ENCODE measurements around the gene ABHD10.

Gene ABHD10

GRCh38 chr3:111972891-111973290 lies 5.9 kb upstream of the ABHD10 start:
- TF ChIP-seq GATA3 (IDR thresholded peaks at IDR 0.05; ENCODE audit: low read depth, low read length) (no peak), GATA2 (IDR thresholded peaks at IDR 0.05; ENCODE audit: low read depth, low read length) (no peak)

GRCh38 chr3:111975131-111975530 lies 3.7 kb upstream of the ABHD10 start:
- TF ChIP-seq GATA2 (IDR thresholded peaks at IDR 0.05; ENCODE audit: low read depth, low read length) = no peak
- no peak for TF ChIP-seq GATA3 (IDR thresholded peaks at IDR 0.05; ENCODE audit: low read depth, low read length)

GRCh38 chr3:111976254-111976653 lies 2.6 kb upstream of the ABHD10 start:
- no peak for TF ChIP-seq GATA2 (IDR thresholded peaks at IDR 0.05; ENCODE audit: low read depth, low read length)
- TF ChIP-seq GATA3 (IDR thresholded peaks at IDR 0.05; ENCODE audit: low read depth, low read length) = no peak

GRCh38 chr3:111979434-111980038 lies 710 bp downstream of the ABHD10 start:
- TF ChIP-seq GATA2 (IDR thresholded peaks at IDR 0.05; ENCODE audit: low read depth, low read length) (no peak), GATA3 (IDR thresholded peaks at IDR 0.05; ENCODE audit: low read depth, low read length) (no peak)

- no peak for TF ChIP-seq GATA3 (IDR thresholded peaks at IDR 0.05; ENCODE audit: low read depth, low read length)
- TF ChIP-seq GATA2 (IDR thresholded peaks at IDR 0.05; ENCODE audit: low read depth, low read length) = no peak
Observed at GRCh38 chr3:111980716-111981456, 2.1 kb downstream of the ABHD10 start.

GRCh38 chr3:111981457-111981763 lies 2.6 kb downstream of the ABHD10 start:
- no peak for TF ChIP-seq GATA2 (IDR thresholded peaks at IDR 0.05; ENCODE audit: low read depth, low read length)
- TF ChIP-seq GATA3 (IDR thresholded peaks at IDR 0.05; ENCODE audit: low read depth, low read length) = no peak

- no peak for TF ChIP-seq GATA2 (IDR thresholded peaks at IDR 0.05; ENCODE audit: low read depth, low read length)
- TF ChIP-seq GATA3 (IDR thresholded peaks at IDR 0.05; ENCODE audit: low read depth, low read length) = no peak
Observed at GRCh38 chr3:111984636-111985298, 5.9 kb downstream of the ABHD10 start.

GRCh38 chr3:111986800-111987199 lies 8.0 kb downstream of the ABHD10 start:
- TF ChIP-seq GATA2 (IDR thresholded peaks at IDR 0.05; ENCODE audit: low read depth, low read length) (no peak), GATA3 (IDR thresholded peaks at IDR 0.05; ENCODE audit: low read depth, low read length) (no peak)

- TF ChIP-seq GATA2 (IDR thresholded peaks at IDR 0.05; ENCODE audit: low read depth, low read length) (no peak), GATA3 (IDR thresholded peaks at IDR 0.05; ENCODE audit: low read depth, low read length) (no peak)
Observed at GRCh38 chr3:111989061-111989678, 10.3 kb downstream of the ABHD10 start.

- TF ChIP-seq GATA2 (IDR thresholded peaks at IDR 0.05; ENCODE audit: low read depth, low read length) = no peak
- TF ChIP-seq GATA3 (IDR thresholded peaks at IDR 0.05; ENCODE audit: low read depth, low read length) = no peak
Observed at GRCh38 chr3:111993038-111993437, 14.2 kb downstream of the ABHD10 start.

GRCh38 chr3:111998636-111999483 lies 20.0 kb downstream of the ABHD10 start, which contains the start of gene TAGLN3:
TSS of gene TAGLN3 (plus strand) at chr3:111998922. CDS start at chr3:111999423, 501 bp downstream.
- TF ChIP-seq GATA2 (IDR thresholded peaks at IDR 0.05; ENCODE audit: low read depth, low read length) = peak; percentile 30; the same call in 1 of the 2 replicates
- TF ChIP-seq GATA3 (IDR thresholded peaks at IDR 0.05; ENCODE audit: low read depth, low read length) = no peak

- TF ChIP-seq GATA3 (IDR thresholded peaks at IDR 0.05; ENCODE audit: low read depth, low read length) (no peak), GATA2 (IDR thresholded peaks at IDR 0.05; ENCODE audit: low read depth, low read length) (no peak)
Observed at GRCh38 chr3:111999484-112000324, 20.9 kb downstream of the ABHD10 start.

- TF ChIP-seq GATA2 (IDR thresholded peaks at IDR 0.05; ENCODE audit: low read depth, low read length) = no peak
Observed at GRCh38 chr3:112000367-112000771, 21.5 kb downstream of the ABHD10 start.
